Thyroid gland (tissue), 4 donors: ENCODE data around the gene FAM83B.

Source experiments
- POLR2A ChIP-seq, 2 donors: fragments of 450-650 bp; IDR thresholded peaks; one replicate each; pipeline ENCODE4 v1.6.1; 2017; ENCODE audit warnings: antibody characterized with exemption in 2 of 2, mild to moderate bottlenecking in 2 of 2, moderate library complexity in 1 of 2
- TF ChIP-seq, protein P1 (sequence below), 6 experiments: fragments of 200-600 bp in 3 of 6; fragments of 450-650 bp in 3 of 6; sonication (generic) in 3 of 6; IDR thresholded peaks; one replicate each; pipeline ENCODE4 v1.5.1; 2016 to 2019; ENCODE audit warnings: antibody characterized with exemption in 6 of 6, mild to moderate bottlenecking in 2 of 6, inconsistent platforms in 1 of 6, moderate library complexity in 1 of 6

- TF ChIP-seq, protein P1, sequence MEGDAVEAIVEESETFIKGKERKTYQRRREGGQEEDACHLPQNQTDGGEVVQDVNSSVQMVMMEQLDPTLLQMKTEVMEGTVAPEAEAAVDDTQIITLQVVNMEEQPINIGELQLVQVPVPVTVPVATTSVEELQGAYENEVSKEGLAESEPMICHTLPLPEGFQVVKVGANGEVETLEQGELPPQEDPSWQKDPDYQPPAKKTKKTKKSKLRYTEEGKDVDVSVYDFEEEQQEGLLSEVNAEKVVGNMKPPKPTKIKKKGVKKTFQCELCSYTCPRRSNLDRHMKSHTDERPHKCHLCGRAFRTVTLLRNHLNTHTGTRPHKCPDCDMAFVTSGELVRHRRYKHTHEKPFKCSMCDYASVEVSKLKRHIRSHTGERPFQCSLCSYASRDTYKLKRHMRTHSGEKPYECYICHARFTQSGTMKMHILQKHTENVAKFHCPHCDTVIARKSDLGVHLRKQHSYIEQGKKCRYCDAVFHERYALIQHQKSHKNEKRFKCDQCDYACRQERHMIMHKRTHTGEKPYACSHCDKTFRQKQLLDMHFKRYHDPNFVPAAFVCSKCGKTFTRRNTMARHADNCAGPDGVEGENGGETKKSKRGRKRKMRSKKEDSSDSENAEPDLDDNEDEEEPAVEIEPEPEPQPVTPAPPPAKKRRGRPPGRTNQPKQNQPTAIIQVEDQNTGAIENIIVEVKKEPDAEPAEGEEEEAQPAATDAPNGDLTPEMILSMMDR (IDR thresholded peaks at IDR 0.05): no peak
- TF ChIP-seq POLR2A (IDR thresholded peaks at IDR 0.05): no peak
These were observed 14.2 kb downstream of the FAM83B start for GRCh38 chr6:54860739-54861138.
